ENCODE data around the gene SRC.

DNA sequence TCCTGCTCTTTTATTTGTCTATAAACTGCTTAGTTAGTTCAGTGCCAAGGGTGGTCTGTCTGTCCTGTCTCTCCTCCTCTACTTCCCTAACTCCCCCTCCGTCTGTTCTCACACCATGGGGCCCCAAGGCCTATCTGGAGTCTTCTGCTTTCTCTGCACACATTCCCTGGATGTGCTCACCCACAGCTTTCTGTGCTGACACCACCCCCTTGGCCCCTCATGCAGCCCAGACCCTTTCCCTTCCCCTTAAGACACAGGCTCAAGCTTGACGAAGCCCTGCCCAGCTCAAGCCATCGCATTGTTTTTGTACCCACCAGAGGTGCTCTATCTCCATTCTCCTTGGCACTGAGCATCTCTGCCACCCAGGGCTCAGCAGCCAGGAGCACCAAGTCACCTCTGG is 97.0 kb downstream of the SRC start:
- TF ChIP-seq, protein P1, sequence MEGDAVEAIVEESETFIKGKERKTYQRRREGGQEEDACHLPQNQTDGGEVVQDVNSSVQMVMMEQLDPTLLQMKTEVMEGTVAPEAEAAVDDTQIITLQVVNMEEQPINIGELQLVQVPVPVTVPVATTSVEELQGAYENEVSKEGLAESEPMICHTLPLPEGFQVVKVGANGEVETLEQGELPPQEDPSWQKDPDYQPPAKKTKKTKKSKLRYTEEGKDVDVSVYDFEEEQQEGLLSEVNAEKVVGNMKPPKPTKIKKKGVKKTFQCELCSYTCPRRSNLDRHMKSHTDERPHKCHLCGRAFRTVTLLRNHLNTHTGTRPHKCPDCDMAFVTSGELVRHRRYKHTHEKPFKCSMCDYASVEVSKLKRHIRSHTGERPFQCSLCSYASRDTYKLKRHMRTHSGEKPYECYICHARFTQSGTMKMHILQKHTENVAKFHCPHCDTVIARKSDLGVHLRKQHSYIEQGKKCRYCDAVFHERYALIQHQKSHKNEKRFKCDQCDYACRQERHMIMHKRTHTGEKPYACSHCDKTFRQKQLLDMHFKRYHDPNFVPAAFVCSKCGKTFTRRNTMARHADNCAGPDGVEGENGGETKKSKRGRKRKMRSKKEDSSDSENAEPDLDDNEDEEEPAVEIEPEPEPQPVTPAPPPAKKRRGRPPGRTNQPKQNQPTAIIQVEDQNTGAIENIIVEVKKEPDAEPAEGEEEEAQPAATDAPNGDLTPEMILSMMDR (IDR thresholded peaks at IDR 0.05 in 4 of 5, conservative IDR thresholded peaks at IDR 0.05 in 1 of 5), result no peak
- TF ChIP-seq POLR2A (IDR thresholded peaks at IDR 0.05), result no peak

Measured in gastrocnemius medialis (tissue), 4 donors.